Natural killer cell treated with Interleukin-12 subunit alpha and Interleukin-12 subunit beta and Interleukin-15 and Interleukin-18, amount 100 ng/mL, for 72 hours (primary cell): Measurements from ENCODE around the gene MLF2. TPM values are rescaled to one million over a fixed set of nuclear protein-coding genes. Genes with fewer than 3 reads are reported as not detected.

Experiments
- ATAC-seq, 2 donors: fragments of 150-1000 bp; cut with Tn5 transposase in 1 of 2; sonication (Bioruptor Pico), chemical (Tn5 transposase) in 1 of 2; 2 replicates each; pipeline ENCODE4 v1.10.0; 2021
- DNase-seq: peaks from one replicate; pipeline ENCODE4 v3.0.0; 2022; ENCODE audit warnings: low spot score
- H3K27ac Mint-ChIP-seq, 2 donors: 1 replicate in 1 of 2; 2 replicates in 1 of 2; pipeline ENCODE4 v1.8.0; 2022; ENCODE audit warnings: mixed read lengths in 2 of 2, mild to moderate bottlenecking in 1 of 2, moderate library complexity in 1 of 2
- H3K27me3 Mint-ChIP-seq, 2 donors: 1 replicate in 1 of 2; 2 replicates in 1 of 2; pipeline ENCODE4 v1.8.0; 2022; ENCODE audit warnings: mixed read lengths in 2 of 2
- H3K36me3 Mint-ChIP-seq: one replicate; pipeline ENCODE4 v1.8.0; 2022; ENCODE audit warnings: mixed read lengths
- H3K4me1 Mint-ChIP-seq, 2 donors: 1 replicate in 1 of 2; 2 replicates in 1 of 2; pipeline ENCODE4 v1.8.0; 2022; ENCODE audit warnings: low read depth in 2 of 2, mixed read lengths in 2 of 2, mild to moderate bottlenecking in 1 of 2
- H3K4me3 Mint-ChIP-seq: one replicate; pipeline ENCODE4 v1.8.0; 2022; ENCODE audit warnings: mixed read lengths
- H3K9me3 Mint-ChIP-seq: 2 replicates; pipeline ENCODE4 v1.8.0; 2022; ENCODE audit warnings: mixed read lengths
- total RNA-seq, 2 donors: library from RNA; stranded (reverse); gene quantifications; one replicate each; pipeline ENCODE4 v1.2.3, GENCODE V29; 2022

Gene MLF2
- total RNA-seq, 2 donors from 2014 or later: 98.3 to 124 TPM

- Mint-ChIP-seq H3K27me3 (peaks cover 3 to 4% of the 10 kb centered on the region in 2 donors), H3K27ac (no peak overlapping the region), H3K9me3 (no peaks in the 10 kb centered on the region), H3K36me3 (no peaks in the 10 kb centered on the region), H3K4me3 (no peak overlapping the region), H3K4me1 (peaks cover 0 to 14% of the 10 kb centered on the region in 2 donors)
- DNase-seq (no peak), ATAC-seq (no peak)
Observed at GRCh38 chr12:6784296-6784695, 31.4 kb upstream of the MLF2 start.

GRCh38 chr12:6783828-6784227 lies 30.9 kb upstream of the MLF2 start:
- H3K9me3 Mint-ChIP-seq: no peaks in the 10 kb centered on the region
- peaks cover 1 to 4% of the 10 kb centered on the region in 2 donors for H3K27me3 Mint-ChIP-seq
- no peak for ATAC-seq
- H3K27ac Mint-ChIP-seq: no peak overlapping the region
- H3K4me1 Mint-ChIP-seq: peaks cover 3 to 16% of the 10 kb centered on the region in 2 donors
- no peak for DNase-seq
- no peaks in the 10 kb centered on the region for H3K36me3 Mint-ChIP-seq
- no peak overlapping the region for H3K4me3 Mint-ChIP-seq

GRCh38 chr12:6782850-6783566 lies 30.1 kb upstream of the MLF2 start:
- Mint-ChIP-seq H3K27me3 (peaks cover 9 to 12% of the 10 kb centered on the region in 2 donors), H3K4me3 (no peak overlapping the region), H3K27ac (no peak overlapping the region), H3K4me1 (peaks cover 12 to 24% of the 10 kb centered on the region in 2 donors), H3K9me3 (no peaks in the 10 kb centered on the region), H3K36me3 (no peaks in the 10 kb centered on the region)
- DNase-seq (peak; percentile 35), ATAC-seq (no peak)

- no peak overlapping the region for H3K4me3 Mint-ChIP-seq
Observed at GRCh38 chr12:6782119-6782518, 29.2 kb upstream of the MLF2 start.

GRCh38 chr12:6780573-6780972 lies 27.6 kb upstream of the MLF2 start:
- Mint-ChIP-seq H3K36me3 (peaks cover 12% of the 10 kb centered on the region), H3K4me1 (peaks cover 16 to 36% of the 10 kb centered on the region in 2 donors), H3K4me3 (peak overlapping the region; percentile 47), H3K9me3 (no peaks in the 10 kb centered on the region), H3K27me3 (peaks cover 10 to 23% of the 10 kb centered on the region in 2 donors), H3K27ac (peak overlapping the region in 1 of 2 donors; percentile 93)
- peak; percentile 49 for DNase-seq
- ATAC-seq: peak in 1 of 2 donors; percentile 48

More at GRCh38 chr12:6782119-6782518, 29.2 kb upstream of the MLF2 start:
- Mint-ChIP-seq H3K27me3 (peaks cover 9 to 18% of the 10 kb centered on the region in 2 donors), H3K27ac (no peak overlapping the region), H3K4me1 (peaks cover 12 to 24% of the 10 kb centered on the region in 2 donors), H3K36me3 (no peaks in the 10 kb centered on the region), H3K9me3 (no peaks in the 10 kb centered on the region)
- peak; percentile 40 for DNase-seq
- ATAC-seq: no peak

- H3K4me1 Mint-ChIP-seq: peaks cover 23 to 43% of the 10 kb centered on the region in 2 donors
- peak overlapping the region; percentile 84 for H3K4me3 Mint-ChIP-seq
- peaks cover 18% of the 10 kb centered on the region for H3K36me3 Mint-ChIP-seq
- H3K9me3 Mint-ChIP-seq: no peaks in the 10 kb centered on the region
- peak overlapping the region in 1 of 2 donors; percentile 93 for H3K27ac Mint-ChIP-seq
- H3K27me3 Mint-ChIP-seq: peaks cover 17 to 29% of the 10 kb centered on the region in 2 donors
- no peak for ATAC-seq
- DNase-seq: peak; percentile 37
Observed at GRCh38 chr12:6779708-6780432, 26.9 kb upstream of the MLF2 start.

- Mint-ChIP-seq H3K36me3 (peaks cover 23% of the 10 kb centered on the region), H3K27me3 (peaks cover 22 to 34% of the 10 kb centered on the region in 2 donors), H3K9me3 (no peaks in the 10 kb centered on the region), H3K4me1 (peaks cover 27 to 51% of the 10 kb centered on the region in 2 donors), H3K27ac (peak overlapping the region; percentile 77 to 93), H3K4me3 (peak overlapping the region; percentile 84)
- ATAC-seq (peak; percentile 77 to 93), DNase-seq (peak; percentile 89)
Observed at GRCh38 chr12:6778574-6779550, 25.9 kb upstream of the MLF2 start.

- ATAC-seq: no peak
- H3K9me3 Mint-ChIP-seq: no peaks in the 10 kb centered on the region
- H3K27ac Mint-ChIP-seq: peak overlapping the region; percentile 77 to 93
- peaks cover 22 to 36% of the 10 kb centered on the region in 2 donors for H3K27me3 Mint-ChIP-seq
- peaks cover 23% of the 10 kb centered on the region for H3K36me3 Mint-ChIP-seq
- DNase-seq: peak; percentile 10
- peaks cover 29 to 51% of the 10 kb centered on the region in 2 donors for H3K4me1 Mint-ChIP-seq
- H3K4me3 Mint-ChIP-seq: peak overlapping the region; percentile 84
Observed at GRCh38 chr12:6778217-6778573, 25.3 kb upstream of the MLF2 start.

- Mint-ChIP-seq H3K36me3 (peaks cover 23% of the 10 kb centered on the region), H3K9me3 (no peaks in the 10 kb centered on the region), H3K4me3 (peak overlapping the region; percentile 90), H3K27me3 (peaks cover 22 to 38% of the 10 kb centered on the region in 2 donors), H3K27ac (peak overlapping the region; percentile 77 to 93), H3K4me1 (peaks cover 30 to 51% of the 10 kb centered on the region in 2 donors)
- DNase-seq (no peak), ATAC-seq (no peak)
Observed at GRCh38 chr12:6777386-6777785, 24.4 kb upstream of the MLF2 start.

- H3K4me3 Mint-ChIP-seq: peak overlapping the region; percentile 90
- no peak for ATAC-seq
Observed at GRCh38 chr12:6775185-6776174, 22.5 kb upstream of the MLF2 start.

GRCh38 chr12:6774499-6775062 lies 21.6 kb upstream of the MLF2 start:
- Mint-ChIP-seq H3K27me3 (peaks cover 29 to 57% of the 10 kb centered on the region in 2 donors), H3K36me3 (peaks cover 23% of the 10 kb centered on the region)
- ATAC-seq: peak; percentile 44 to 77

More at GRCh38 chr12:6775185-6776174, 22.5 kb upstream of the MLF2 start:
- Mint-ChIP-seq H3K36me3 (peaks cover 23% of the 10 kb centered on the region), H3K27ac (peak overlapping the region; percentile 76 to 93), H3K4me1 (peaks cover 38 to 61% of the 10 kb centered on the region in 2 donors), H3K9me3 (no peaks in the 10 kb centered on the region), H3K27me3 (peaks cover 29 to 50% of the 10 kb centered on the region in 2 donors)
- peak; percentile 58 for DNase-seq

More at GRCh38 chr12:6774499-6775062, 21.6 kb upstream of the MLF2 start:
- no peaks in the 10 kb centered on the region for H3K9me3 Mint-ChIP-seq
- peak overlapping the region; percentile 90 for H3K4me3 Mint-ChIP-seq
- peak; percentile 68 for DNase-seq
- peak overlapping the region; percentile 76 to 93 for H3K27ac Mint-ChIP-seq
- H3K4me1 Mint-ChIP-seq: peaks cover 38 to 59% of the 10 kb centered on the region in 2 donors
